ENCODE results near the gene CRHR1.
A peak's percentile ranks its signal among the peaks of the same experiment; 100 is the strongest.
"Not testable (repeated sequence)": the region's sequence is repeated elsewhere in the genome, so short reads cannot be mapped to it uniquely, and the experiment has no call there.

CRHR1 gene

DNA sequence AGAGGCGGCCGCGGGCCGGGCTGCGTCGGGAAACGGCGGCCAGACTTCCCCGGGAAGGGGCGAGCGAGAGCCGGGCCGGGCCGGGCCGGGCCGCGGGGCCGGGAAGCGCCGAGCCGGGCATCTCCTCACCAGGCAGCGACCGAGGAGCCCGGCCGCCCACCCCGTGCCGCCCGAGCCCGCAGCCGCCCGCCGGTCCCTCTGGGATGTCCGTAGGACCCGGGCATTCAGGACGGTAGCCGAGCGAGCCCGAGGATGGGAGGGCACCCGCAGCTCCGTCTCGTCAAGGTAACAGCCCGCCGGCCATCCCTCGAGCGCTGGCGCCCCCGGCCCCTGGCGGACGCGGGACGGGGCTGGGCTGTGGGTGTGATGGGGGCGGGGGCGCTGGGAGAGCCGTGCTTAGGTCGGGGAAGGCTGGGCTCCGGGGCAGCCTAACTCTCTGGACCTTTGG lies at the start of gene CRHR1:
TSS of gene CRHR1 (plus strand) at position 28 of the 448 bp plus-strand sequence. CDS start at position 253, 225 bp downstream.
- H3K9ac ChIP-seq (ENCODE audit: low read length in 2 of 2) = no peak within 1 kb of the TSS
- no peak within 1 kb of the TSS for H3K27ac ChIP-seq (ENCODE audit: low read length)
- H3K27me3 ChIP-seq (ENCODE audit: control insufficient read depth in 1 of 2, insufficient read depth in 2 of 2, low read length in 2 of 2) = peaks cover 35 to 38% of the 10 kb centered on the region in 2 donors
- H3K4me1 ChIP-seq (ENCODE audit: control insufficient read depth, insufficient read depth, low read length) = peaks cover 24% of the 10 kb centered on the region
- H3K36me3 ChIP-seq (ENCODE audit: control insufficient read depth in 2 of 2, insufficient read depth in 2 of 2, low read length in 2 of 2) = no peaks in the 10 kb centered on the region
- H3K4me3 ChIP-seq (ENCODE audit: low read length in 2 of 2) = peak within 1 kb of the TSS; percentile 52 to 69
- no peaks in the 10 kb centered on the region for H3K9me3 ChIP-seq (ENCODE audit: control insufficient read depth in 2 of 2, low read length in 2 of 2)

DNA sequence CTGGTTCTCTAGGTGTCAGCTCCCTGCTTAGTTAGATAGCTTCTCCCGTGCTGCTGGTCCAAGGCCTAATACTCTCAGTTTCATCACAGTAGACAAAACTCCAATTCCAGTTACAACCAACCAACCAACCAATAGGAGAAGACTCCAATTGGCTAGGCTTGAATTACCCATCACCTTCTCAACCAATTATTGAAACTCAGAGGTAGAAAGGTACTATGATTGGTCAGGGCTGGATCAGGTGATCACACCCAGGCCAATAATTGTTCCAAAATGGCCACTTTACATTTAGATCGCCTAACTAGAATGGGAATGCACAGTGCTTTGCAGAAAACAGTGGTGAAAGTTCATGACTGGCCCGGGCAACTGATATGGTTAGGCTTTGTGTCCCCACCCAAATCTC lies 49.5 kb upstream of the CRHR1 start:
- no peaks in the 10 kb centered on the region for H3K36me3 ChIP-seq (ENCODE audit: control insufficient read depth in 2 of 2, insufficient read depth in 2 of 2, low read length in 2 of 2)
- no peak overlapping the region for H3K27ac ChIP-seq (ENCODE audit: low read length)
- H3K4me3 ChIP-seq (ENCODE audit: low read length in 2 of 2) = no peak overlapping the region
- H3K4me1 ChIP-seq (ENCODE audit: control insufficient read depth, insufficient read depth, low read length) = no peaks in the 10 kb centered on the region
- no peak overlapping the region for H3K9ac ChIP-seq (ENCODE audit: low read length in 2 of 2)
- peaks cover 2% of the 10 kb centered on the region in 2 donors for H3K27me3 ChIP-seq (ENCODE audit: control insufficient read depth in 1 of 2, insufficient read depth in 2 of 2, low read length in 2 of 2)
- peaks cover 0 to 18% of the 10 kb centered on the region in 2 donors for H3K9me3 ChIP-seq (ENCODE audit: control insufficient read depth in 2 of 2, low read length in 2 of 2)

DNA sequence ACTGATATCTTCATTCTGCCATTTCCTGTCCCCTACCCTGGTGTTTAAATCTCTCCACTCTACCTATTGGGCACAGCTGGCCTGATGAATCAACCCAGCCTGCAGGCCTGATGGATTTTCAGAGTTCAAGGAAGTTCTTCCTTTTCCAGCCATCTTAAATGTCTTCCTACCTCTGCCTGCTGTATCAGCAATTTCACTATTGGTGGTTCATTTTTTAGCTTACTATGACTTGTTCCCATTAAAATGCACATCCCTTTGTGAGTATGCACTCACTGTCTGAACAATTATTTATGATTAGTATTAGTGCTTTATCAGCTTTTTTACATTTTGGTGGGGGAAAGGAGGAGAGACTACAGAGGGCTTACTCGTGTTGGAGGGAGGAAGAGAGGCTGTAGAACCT lies 48.6 kb upstream of the CRHR1 start:
- Histone ChIP-seq H3K4me3 (ENCODE audit: low read length in 2 of 2) (no peak overlapping the region), H3K27ac (ENCODE audit: low read length) (no peak overlapping the region), H3K9ac (ENCODE audit: low read length in 2 of 2) (no peak overlapping the region), H3K36me3 (ENCODE audit: control insufficient read depth in 2 of 2, insufficient read depth in 2 of 2, low read length in 2 of 2) (no peaks in the 10 kb centered on the region), H3K4me1 (ENCODE audit: control insufficient read depth, insufficient read depth, low read length) (no peaks in the 10 kb centered on the region), H3K27me3 (ENCODE audit: control insufficient read depth in 1 of 2, insufficient read depth in 2 of 2, low read length in 2 of 2) (peaks cover 2 to 7% of the 10 kb centered on the region in 2 donors), H3K9me3 (ENCODE audit: control insufficient read depth in 2 of 2, low read length in 2 of 2) (peaks cover 0 to 10% of the 10 kb centered on the region in 2 donors)

DNA sequence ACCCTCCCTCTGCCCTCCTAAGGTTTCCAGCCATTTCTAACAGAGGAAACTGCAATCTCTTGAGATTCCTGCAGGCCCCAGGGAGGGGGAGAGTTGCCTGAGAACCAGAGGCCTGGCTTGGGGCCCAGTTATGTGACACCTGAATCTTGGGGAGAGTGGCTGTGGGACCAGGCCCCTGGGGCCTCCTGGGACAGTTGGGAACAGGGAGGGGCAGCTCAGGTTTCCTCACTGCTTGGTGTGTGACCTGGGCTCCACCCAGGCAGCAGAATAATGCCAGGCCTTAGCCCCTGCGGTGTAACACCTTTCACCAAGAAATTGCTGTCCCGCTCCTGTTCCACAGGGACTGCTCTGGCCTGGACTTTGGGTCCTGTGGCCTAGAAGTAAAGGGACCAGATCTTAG lies 44.3 kb upstream of the CRHR1 start:
- Histone ChIP-seq H3K36me3 (ENCODE audit: control insufficient read depth in 2 of 2, insufficient read depth in 2 of 2, low read length in 2 of 2) (no peaks in the 10 kb centered on the region), H3K27me3 (ENCODE audit: control insufficient read depth in 1 of 2, insufficient read depth in 2 of 2, low read length in 2 of 2) (peaks cover 14 to 20% of the 10 kb centered on the region in 2 donors), H3K4me1 (ENCODE audit: control insufficient read depth, insufficient read depth, low read length) (no peaks in the 10 kb centered on the region), H3K4me3 (ENCODE audit: low read length in 2 of 2) (no peak overlapping the region), H3K9me3 (ENCODE audit: control insufficient read depth in 2 of 2, low read length in 2 of 2) (no peaks in the 10 kb centered on the region), H3K9ac (ENCODE audit: low read length in 2 of 2) (no peak overlapping the region), H3K27ac (ENCODE audit: low read length) (no peak overlapping the region)

DNA sequence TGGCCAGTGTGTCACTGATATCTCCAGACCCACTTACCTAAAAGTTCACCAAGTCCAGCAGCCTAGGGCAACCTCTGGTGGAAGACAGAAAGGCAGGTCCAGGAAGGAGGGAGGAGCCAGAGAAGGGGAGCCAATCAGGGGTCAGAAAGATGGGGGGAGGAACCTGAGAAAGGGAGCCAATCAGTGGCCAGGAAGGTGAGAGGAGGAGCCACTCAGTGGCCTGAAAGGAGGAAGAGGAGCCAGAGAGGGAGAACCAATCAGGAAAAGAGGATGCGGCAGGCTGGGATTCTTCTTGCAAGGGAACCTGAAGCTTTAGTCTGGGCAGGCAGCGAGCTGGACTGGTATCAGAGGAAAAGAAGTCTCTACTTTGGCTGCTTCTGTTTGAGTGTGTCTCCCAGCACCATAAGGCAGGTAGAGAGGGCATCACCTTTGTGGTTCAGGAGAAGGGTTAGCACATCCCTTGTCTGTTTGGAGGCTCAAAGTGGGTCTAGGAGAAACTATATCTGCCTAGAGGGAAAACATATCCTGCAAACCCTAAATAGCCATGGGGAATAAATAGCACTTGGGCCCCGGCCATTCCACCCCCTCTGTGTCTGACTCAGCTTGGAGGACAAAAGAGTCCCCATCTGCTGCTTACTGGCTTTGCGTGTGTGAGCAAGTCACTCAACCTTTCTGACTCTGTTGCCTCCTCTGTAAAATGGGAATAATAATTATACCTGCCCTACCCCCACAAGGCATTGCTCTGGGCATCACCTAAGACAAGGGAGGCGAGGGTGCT lies 43.4 kb upstream of the CRHR1 start:
- no peaks in the 10 kb centered on the region for H3K4me1 ChIP-seq (ENCODE audit: control insufficient read depth, insufficient read depth, low read length)
- H3K27me3 ChIP-seq (ENCODE audit: control insufficient read depth in 1 of 2, insufficient read depth in 2 of 2, low read length in 2 of 2) = peaks cover 16 to 20% of the 10 kb centered on the region in 2 donors
- H3K27ac ChIP-seq (ENCODE audit: low read length) = no peak overlapping the region
- H3K9me3 ChIP-seq (ENCODE audit: control insufficient read depth in 2 of 2, low read length in 2 of 2) = no peaks in the 10 kb centered on the region
- no peak overlapping the region for H3K4me3 ChIP-seq (ENCODE audit: low read length in 2 of 2)
- no peak overlapping the region for H3K9ac ChIP-seq (ENCODE audit: low read length in 2 of 2)
- no peaks in the 10 kb centered on the region for H3K36me3 ChIP-seq (ENCODE audit: control insufficient read depth in 2 of 2, insufficient read depth in 2 of 2, low read length in 2 of 2)

DNA sequence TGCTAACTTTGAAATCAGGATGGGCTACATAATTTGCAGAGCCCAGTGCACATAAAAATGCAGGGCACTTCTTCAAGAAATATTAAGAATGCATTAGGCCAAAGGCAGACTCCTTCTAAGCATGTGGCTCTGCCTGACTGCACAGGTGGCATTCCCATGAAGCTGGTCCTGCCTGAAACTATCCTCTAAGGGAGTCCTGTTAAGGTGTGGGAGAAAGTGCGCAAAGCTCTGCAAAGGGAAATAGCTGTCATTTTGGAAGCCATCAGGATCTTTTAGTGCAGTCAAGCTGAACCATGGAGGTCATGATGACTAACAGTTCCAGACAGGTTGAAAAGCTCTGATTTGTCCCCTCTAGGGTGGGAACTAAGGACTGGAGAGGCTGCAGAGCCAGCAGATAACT lies 41.9 kb upstream of the CRHR1 start:
- peaks cover 16 to 24% of the 10 kb centered on the region in 2 donors for H3K27me3 ChIP-seq (ENCODE audit: control insufficient read depth in 1 of 2, insufficient read depth in 2 of 2, low read length in 2 of 2)
- H3K4me3 ChIP-seq (ENCODE audit: low read length in 2 of 2) = no peak overlapping the region
- no peaks in the 10 kb centered on the region for H3K36me3 ChIP-seq (ENCODE audit: control insufficient read depth in 2 of 2, insufficient read depth in 2 of 2, low read length in 2 of 2)
- H3K4me1 ChIP-seq (ENCODE audit: control insufficient read depth, insufficient read depth, low read length) = no peaks in the 10 kb centered on the region
- H3K9me3 ChIP-seq (ENCODE audit: control insufficient read depth in 2 of 2, low read length in 2 of 2) = no peaks in the 10 kb centered on the region
- H3K27ac ChIP-seq (ENCODE audit: low read length) = no peak overlapping the region
- no peak overlapping the region for H3K9ac ChIP-seq (ENCODE audit: low read length in 2 of 2)

DNA sequence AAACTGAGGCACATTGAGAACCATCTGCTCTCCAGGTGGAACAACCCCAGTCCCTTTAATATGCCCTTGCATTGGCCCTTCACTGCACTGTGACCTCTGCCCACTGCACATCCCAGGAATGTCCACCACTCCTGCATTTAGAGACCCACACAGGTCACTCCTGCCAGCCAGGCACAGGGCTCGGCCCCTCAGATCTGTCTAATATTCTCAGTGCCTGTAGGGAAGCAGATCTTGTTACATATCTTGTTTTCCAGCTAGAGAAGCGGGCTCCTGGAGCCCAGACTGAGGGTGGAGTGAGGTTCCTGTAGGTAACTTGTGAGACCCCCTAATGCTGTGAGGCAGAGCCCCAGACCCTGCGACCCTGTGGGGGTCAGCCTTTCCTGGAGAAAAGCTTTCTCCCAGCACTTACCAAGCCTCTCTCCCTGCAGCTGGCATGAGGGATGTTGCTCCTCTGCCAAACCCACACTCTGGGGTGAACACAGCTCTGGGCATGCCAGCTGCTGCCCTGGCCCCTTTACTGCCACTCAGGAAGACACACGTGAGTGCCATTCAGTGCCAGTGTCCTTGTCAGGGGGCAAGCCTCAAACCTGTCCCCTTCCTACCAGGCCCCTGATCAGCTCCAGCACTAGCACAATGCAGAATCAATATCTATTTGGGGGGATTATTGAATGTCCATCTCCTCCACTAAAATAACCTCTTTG lies 40.3 kb upstream of the CRHR1 start:
- Histone ChIP-seq H3K4me1 (ENCODE audit: control insufficient read depth, insufficient read depth, low read length) (no peaks in the 10 kb centered on the region), H3K27me3 (ENCODE audit: control insufficient read depth in 1 of 2, insufficient read depth in 2 of 2, low read length in 2 of 2) (peaks cover 16 to 24% of the 10 kb centered on the region in 2 donors), H3K4me3 (ENCODE audit: low read length in 2 of 2) (no peak overlapping the region), H3K27ac (ENCODE audit: low read length) (no peak overlapping the region), H3K9ac (ENCODE audit: low read length in 2 of 2) (no peak overlapping the region), H3K36me3 (ENCODE audit: control insufficient read depth in 2 of 2, insufficient read depth in 2 of 2, low read length in 2 of 2) (no peaks in the 10 kb centered on the region), H3K9me3 (ENCODE audit: control insufficient read depth in 2 of 2, low read length in 2 of 2) (no peaks in the 10 kb centered on the region)

DNA sequence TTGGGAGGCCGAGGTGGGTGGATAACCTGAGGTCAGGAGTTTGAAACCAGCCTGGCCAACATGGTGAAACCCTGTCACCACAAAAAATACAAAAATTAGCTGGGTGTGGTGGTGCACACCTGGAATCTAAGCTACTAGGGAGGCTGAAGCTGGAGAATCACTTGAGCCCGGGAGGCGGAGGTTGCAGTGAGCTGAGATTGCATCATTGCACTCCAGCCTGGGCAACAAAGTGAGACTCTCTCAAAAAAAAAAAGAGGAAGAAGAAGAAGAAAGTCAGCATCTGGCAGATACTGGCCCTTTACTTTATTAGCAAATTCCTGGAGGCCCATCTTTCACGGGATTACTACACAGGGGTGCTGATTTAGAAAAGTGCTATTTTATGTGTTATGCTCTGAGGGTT lies 39.3 kb upstream of the CRHR1 start:
- not testable (repeated sequence) for H3K4me3 ChIP-seq (ENCODE audit: low read length in 2 of 2); H3K4me1 ChIP-seq (ENCODE audit: control insufficient read depth, insufficient read depth, low read length); H3K27ac ChIP-seq (ENCODE audit: low read length); H3K36me3 ChIP-seq (ENCODE audit: control insufficient read depth in 2 of 2, insufficient read depth in 2 of 2, low read length in 2 of 2); H3K9ac ChIP-seq (ENCODE audit: low read length in 2 of 2); H3K9me3 ChIP-seq (ENCODE audit: control insufficient read depth in 2 of 2, low read length in 2 of 2)
- H3K27me3 ChIP-seq (ENCODE audit: control insufficient read depth in 1 of 2, insufficient read depth in 2 of 2, low read length in 2 of 2) = peaks cover 14 to 28% of the 10 kb centered on the region in 2 donors

DNA sequence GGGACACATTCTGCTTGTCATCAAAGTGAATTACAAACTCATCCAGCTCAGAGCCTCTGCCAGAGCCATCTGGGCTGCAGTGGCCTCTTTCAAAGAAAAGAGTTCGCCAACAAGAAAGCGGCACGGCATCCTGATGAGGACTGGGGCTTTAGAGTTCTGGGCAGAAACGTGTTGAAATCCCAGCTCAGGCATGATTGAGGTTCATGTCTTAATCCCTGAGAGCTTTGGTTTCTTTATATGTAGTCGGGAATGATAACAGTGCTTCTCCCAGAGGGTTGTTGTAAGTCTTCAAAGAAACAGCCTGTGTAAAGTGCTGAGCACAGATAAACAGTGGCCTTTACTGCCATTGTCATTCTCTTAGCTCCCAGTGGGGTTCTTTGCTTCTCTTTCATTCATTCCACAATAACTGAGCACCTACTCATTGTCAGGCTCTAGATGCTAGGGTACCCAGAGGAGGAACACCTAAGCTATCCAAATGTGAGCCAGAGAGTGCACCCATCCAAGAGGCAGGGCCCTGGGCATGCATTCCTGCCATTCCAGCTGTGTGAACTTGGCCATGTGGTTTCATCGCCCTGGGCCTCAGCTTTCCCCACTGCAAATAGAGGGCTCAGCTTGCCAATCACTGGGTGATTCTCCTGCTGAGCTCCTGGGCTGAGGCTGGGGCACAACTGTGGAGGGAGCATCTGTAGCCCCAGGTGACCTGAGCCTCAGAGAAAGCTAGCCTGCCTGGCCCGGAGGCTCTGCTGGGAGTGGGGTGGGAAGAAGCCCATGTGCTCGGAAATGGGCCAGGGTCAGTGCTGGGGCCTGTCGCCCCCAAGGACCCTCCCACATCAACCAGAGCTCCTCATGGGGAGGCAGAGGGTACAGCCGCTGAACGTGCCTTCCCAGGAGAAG lies 38.3 kb upstream of the CRHR1 start:
- Histone ChIP-seq H3K9ac (ENCODE audit: low read length in 2 of 2) (no peak overlapping the region), H3K36me3 (ENCODE audit: control insufficient read depth in 2 of 2, insufficient read depth in 2 of 2, low read length in 2 of 2) (no peaks in the 10 kb centered on the region), H3K27me3 (ENCODE audit: control insufficient read depth in 1 of 2, insufficient read depth in 2 of 2, low read length in 2 of 2) (peaks cover 16 to 26% of the 10 kb centered on the region in 2 donors), H3K4me3 (ENCODE audit: low read length in 2 of 2) (no peak overlapping the region), H3K9me3 (ENCODE audit: control insufficient read depth in 2 of 2, low read length in 2 of 2) (no peaks in the 10 kb centered on the region), H3K4me1 (ENCODE audit: control insufficient read depth, insufficient read depth, low read length) (no peaks in the 10 kb centered on the region), H3K27ac (ENCODE audit: low read length) (no peak overlapping the region)

DNA sequence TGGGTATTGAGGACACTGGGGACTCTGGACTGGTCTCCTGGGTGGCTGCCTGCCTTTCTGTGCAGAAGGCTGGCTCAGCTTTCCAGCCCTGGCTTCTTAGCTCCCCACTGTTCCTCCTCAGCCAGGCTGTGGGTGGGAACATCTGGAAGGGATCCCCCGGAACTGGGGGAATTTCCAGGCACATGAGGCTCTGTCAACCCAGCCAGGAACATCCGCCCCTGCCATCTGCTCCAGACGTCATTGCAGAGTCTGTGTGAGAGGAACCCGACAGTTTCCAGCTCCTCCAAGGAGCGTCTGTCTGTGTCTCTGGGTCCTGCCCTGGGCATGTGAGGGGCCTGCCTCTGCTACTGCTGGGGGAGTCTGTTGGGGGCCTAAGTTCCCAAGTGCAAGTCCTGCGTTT lies 36.2 kb upstream of the CRHR1 start:
- no peak overlapping the region for H3K27ac ChIP-seq (ENCODE audit: low read length)
- H3K9me3 ChIP-seq (ENCODE audit: control insufficient read depth in 2 of 2, low read length in 2 of 2) = no peaks in the 10 kb centered on the region
- no peak overlapping the region for H3K4me3 ChIP-seq (ENCODE audit: low read length in 2 of 2)
- peaks cover 12 to 23% of the 10 kb centered on the region in 2 donors for H3K27me3 ChIP-seq (ENCODE audit: control insufficient read depth in 1 of 2, insufficient read depth in 2 of 2, low read length in 2 of 2)
- no peaks in the 10 kb centered on the region for H3K4me1 ChIP-seq (ENCODE audit: control insufficient read depth, insufficient read depth, low read length)
- H3K9ac ChIP-seq (ENCODE audit: low read length in 2 of 2) = no peak overlapping the region
- H3K36me3 ChIP-seq (ENCODE audit: control insufficient read depth in 2 of 2, insufficient read depth in 2 of 2, low read length in 2 of 2) = no peaks in the 10 kb centered on the region
